Left renal pelvis (tissue), 4 donors: ENCODE data around the gene UBE2C. TPM values are rescaled to one million over a fixed set of nuclear protein-coding genes. Genes with fewer than 3 reads are reported as not detected.

ENCODE experiments used
- DNase-seq, 4 donors: peaks; one replicate each; pipeline ENCODE4 v3.0.0-alpha.2; 2013; ENCODE audit warnings: low read depth in 4 of 4, low spot score in 3 of 4
- polyA plus RNA-seq, 4 donors: library from polyadenylated mRNA; unstranded; fragments of 120-200 nt; gene quantifications; one replicate each; pipeline ENCODE4 v1.2.1, GENCODE V29; 2013; ENCODE audit not compliant: insufficient read length in 4 of 4

Gene UBE2C
- polyA plus RNA-seq, 4 donors, result 59.8 to 69.9 (median 67.4) TPM

GRCh38 chr20:45857114-45857881, 44.9 kb downstream of the UBE2C start, which contains the start of the genes ACOT8 and ZSWIM3:
ACOT8 (minus strand) TSS chr20:45857392; CDS start chr20:45857315, 77 bp downstream.
ZSWIM3 (plus strand) TSS chr20:45857614; CDS start chr20:45857826, 212 bp downstream.
- DNase-seq, result peak; percentile 100

- no peak for DNase-seq
Observed at GRCh38 chr20:45857882-45858216, 45.4 kb downstream of the UBE2C start.

- DNase-seq, result peak in 1 of 4 donors; percentile 36
Observed at GRCh38 chr20:45859916-45860315, 47.5 kb downstream of the UBE2C start.

GRCh38 chr20:45860560-45861220, 48.2 kb downstream of the UBE2C start:
- DNase-seq, result no peak

GRCh38 chr20:45861221-45862075, 49.0 kb downstream of the UBE2C start:
- no peak for DNase-seq

- DNase-seq, result no peak
Observed at GRCh38 chr20:45863543-45864470, 51.4 kb downstream of the UBE2C start.

GRCh38 chr20:45866454-45866853, 54.0 kb downstream of the UBE2C start:
- no peak for DNase-seq

Other genes with a start within 250 kb of the UBE2C start
- gene WFDC8, start 233.4 kb upstream of the UBE2C start, polyA plus RNA-seq, result under 1 TPM in 3 of 4 donors, not detected in 1; 0.14 to 0.21 (median 0.14) TPM
- not detected for gene WFDC10A, start 182.9 kb upstream of the UBE2C start, polyA plus RNA-seq
- not detected for gene WFDC9, start 181.4 kb upstream of the UBE2C start, polyA plus RNA-seq
- gene WFDC11, start 142.4 kb upstream of the UBE2C start, polyA plus RNA-seq, result not detected
- gene WFDC13, start 110.6 kb upstream of the UBE2C start, polyA plus RNA-seq, result under 1 TPM in 1 of 4 donors, not detected in 3; 0.13 TPM
- gene WFDC10B, start 107.6 kb upstream of the UBE2C start, polyA plus RNA-seq, result not detected
- not detected for gene SPINT4, start 90.3 kb upstream of the UBE2C start, polyA plus RNA-seq
- 1 to 10 TPM in 3 of 4 donors, under 1 TPM in 1; 0.90 to 1.6 (median 1.3) TPM for gene WFDC3, start 20.8 kb upstream of the UBE2C start, polyA plus RNA-seq
- 10 to 100 TPM; 31.1 to 39.0 (median 34.4) TPM for gene DNTTIP1, start 20.7 kb upstream of the UBE2C start, polyA plus RNA-seq
- gene TNNC2, start 14.7 kb downstream of the UBE2C start, polyA plus RNA-seq, result 1 to 10 TPM in 1 of 4 donors, under 1 TPM in 3; 0.47 to 1.3 (median 0.58) TPM
- 10 to 100 TPM; 11.5 to 21.1 (median 15.8) TPM for gene SNX21, start 21.2 kb downstream of the UBE2C start, polyA plus RNA-seq
- gene ACOT8, start 44.7 kb downstream of the UBE2C start, polyA plus RNA-seq, result 10 to 100 TPM; 16.9 to 31.3 (median 22.8) TPM
- 1 to 10 TPM; 4.2 to 5.6 (median 4.9) TPM for gene ZSWIM3, start 45.0 kb downstream of the UBE2C start, polyA plus RNA-seq
- gene ZSWIM1, start 68.6 kb downstream of the UBE2C start, polyA plus RNA-seq, result 10 to 100 TPM; 11.1 to 19.4 (median 13.9) TPM
- 1 to 10 TPM; 1.7 to 7.8 (median 2.8) TPM for gene SPATA25, start 75.0 kb downstream of the UBE2C start, polyA plus RNA-seq
- 10 to 100 TPM in 1 of 4 donors, 1 to 10 TPM in 3; 2.0 to 11.0 (median 4.3) TPM for gene NEURL2, start 78.6 kb downstream of the UBE2C start, polyA plus RNA-seq
- 100 to 1,000 TPM in 3 of 4 donors, 10 to 100 TPM in 1; 83.2 to 156 (median 115) TPM for gene CTSA, start 78.7 kb downstream of the UBE2C start, polyA plus RNA-seq
- 100 to 1,000 TPM in 3 of 4 donors, 10 to 100 TPM in 1; 72.7 to 139 (median 126) TPM for gene PLTP, start 99.5 kb downstream of the UBE2C start, polyA plus RNA-seq
- gene PCIF1, start 122.0 kb downstream of the UBE2C start, polyA plus RNA-seq, result 10 to 100 TPM; 41.1 to 49.7 (median 43.7) TPM
- 10 to 100 TPM; 11.6 to 17.9 (median 12.5) TPM for gene ZNF335, start 159.6 kb downstream of the UBE2C start, polyA plus RNA-seq
- gene MMP9, start 196.3 kb downstream of the UBE2C start, polyA plus RNA-seq, result under 1 TPM; 0.24 to 0.81 (median 0.42) TPM
- gene SLC12A5, start 216.6 kb downstream of the UBE2C start, polyA plus RNA-seq, result 1 to 10 TPM in 2 of 4 donors, under 1 TPM in 2; 0.85 to 2.3 (median 1.5) TPM